HCT116 (cell line): ENCODE results near the gene AP2A1. TPM values are rescaled to one million over a fixed set of nuclear protein-coding genes. Genes with fewer than 3 reads are reported as not detected.

Experiments used
- ATAC-seq: fragments of 200-7000 bp; cut with Tn5 transposase; 2 replicates; pipeline ENCODE4 v1.9.1; 2020; ENCODE audit warnings: mild to moderate bottlenecking, moderate library complexity
- BruUV-seq: library from RNA; stranded (reverse); fragments of 400-500 nt; replicated peaks from 2 replicates; lab custom pipeline; 2021; lab: Mats Ljungman, UMichigan
- CTCF ChIA-PET: fragments of 300-600 bp; sonication (Branson Sonifier 250); formaldehyde crosslinking; loops from one replicate; lab custom pipeline; 2021; ENCODE audit warnings: antibody characterized with exemption; lab: Charles Lee
- POLR2A ChIA-PET: fragments of 300-600, 350-600 bp; sonication (Branson Sonifier 250); formaldehyde crosslinking; loops from one replicate; lab custom pipeline; 2021; ENCODE audit warnings: antibody characterized with exemption; lab: Charles Lee
- RAD21 ChIA-PET, 2 experiments: fragments of 300-600 bp; sonication (Branson Sonifier 250); formaldehyde crosslinking; loops; one replicate each; lab custom pipeline; 2023; ENCODE audit warnings: low total read pairs in 2 of 2; ENCODE audit not compliant: uncharacterized antibody in 2 of 2, unreplicated experiment in 2 of 2, low non-redundant PET in 1 of 2; lab: Charles Lee
- DNase-seq: peaks from one replicate; pipeline ENCODE4 v3.0.0-alpha.2; 2010; ENCODE audit warnings: low read depth, low spot score
- H2AFZ ChIP-seq: fragments of 200-600 bp; shearing (Covaris generic), sonication (generic); 2 replicates; pipeline ENCODE4 v1.6.1; 2017; ENCODE audit warnings: low read depth, mixed run types, mixed read lengths, antibody characterized with exemption, low read length; ENCODE audit not compliant: poor library complexity, severe bottlenecking
- H3K27ac ChIP-seq: 2 replicates; pipeline ENCODE4 v1.5.1; 2012; ENCODE audit warnings: low read depth, low read length
- H3K27me3 ChIP-seq: fragments of 200-600 bp; sonication (generic); 2 replicates; pipeline ENCODE4 v1.6.1; 2016; ENCODE audit warnings: mixed run types, low read length, mixed read lengths; ENCODE audit not compliant: insufficient read depth
- H3K36me3 ChIP-seq, 2 experiments: fragments of 200-500 bp in 1 of 2; fragments of 200-600 bp in 1 of 2; sonication (Bioruptor generic) in 1 of 2; sonication (generic) in 1 of 2; 2 replicates each; pipeline versions ENCODE4 v1.5.1 to v1.6.1; 2014 to 2016; ENCODE audit warnings: low read length in 2 of 2, inconsistent platforms in 1 of 2, mixed read lengths in 1 of 2, mixed run types in 1 of 2; ENCODE audit not compliant: insufficient read depth in 2 of 2, control insufficient read depth in 1 of 2
- H3K4me1 ChIP-seq, 2 experiments: fragments of 200-600 bp in 1 of 2; sonication (generic) in 1 of 2; 2 replicates each; pipeline versions ENCODE4 v1.5.1 to v1.6.1; 2012 to 2017; ENCODE audit warnings: low read length in 2 of 2, inconsistent platforms in 1 of 2, mild to moderate bottlenecking in 1 of 2, mixed read lengths in 1 of 2, mixed run types in 1 of 2, moderate library complexity in 1 of 2; ENCODE audit not compliant: insufficient read depth in 2 of 2, control insufficient read depth in 1 of 2
- H3K4me2 ChIP-seq: fragments of 200-600 bp; sonication (generic); 2 replicates; pipeline ENCODE4 v1.6.1; 2017; ENCODE audit warnings: mixed run types, low read length, mixed read lengths
- H3K4me3 ChIP-seq, 2 experiments: fragments of 200-600 bp in 1 of 2; sonication (generic) in 1 of 2; replicated peaks in 1 of 2; 2 replicates each; pipeline ENCODE4 v1.5.1; 2011 to 2016; ENCODE audit warnings: low read length in 2 of 2, control low read depth in 1 of 2, low read depth in 1 of 2, mild to moderate bottlenecking in 1 of 2, mixed read lengths in 1 of 2, mixed run types in 1 of 2
- H3K79me2 ChIP-seq: fragments of 200-600 bp; sonication (generic); 2 replicates; pipeline ENCODE4 v1.6.1; 2017; ENCODE audit warnings: mild to moderate bottlenecking, mixed run types, low read length, moderate library complexity, mixed read lengths; ENCODE audit not compliant: insufficient read depth
- H3K9ac ChIP-seq: fragments of 200-600 bp; sonication (generic); 2 replicates; pipeline ENCODE4 v1.6.1; 2016; ENCODE audit warnings: low read length, mixed read lengths
- H3K9me2 ChIP-seq: fragments of 200-600 bp; sonication (generic), shearing (Covaris generic); 2 replicates; pipeline ENCODE4 v1.6.1; 2017; ENCODE audit warnings: mixed run types, mild to moderate bottlenecking, moderate library complexity; ENCODE audit not compliant: insufficient read depth
- H3K9me3 ChIP-seq, 2 experiments: fragments of 200-500 bp in 1 of 2; fragments of 200-600 bp in 1 of 2; sonication (Bioruptor generic) in 1 of 2; sonication (generic) in 1 of 2; 2 replicates each; pipeline ENCODE4 v1.6.1; 2014 to 2017; ENCODE audit warnings: low read length in 2 of 2, mixed read lengths in 2 of 2, inconsistent platforms in 1 of 2, low read depth in 1 of 2, mild to moderate bottlenecking in 1 of 2, mixed run types in 1 of 2, moderate library complexity in 1 of 2; ENCODE audit not compliant: control insufficient read depth in 1 of 2, insufficient read depth in 1 of 2
- H4K20me1 ChIP-seq: fragments of 200-600 bp; sonication (generic), shearing (Covaris generic); 2 replicates; pipeline ENCODE4 v1.6.1; 2017; ENCODE audit warnings: mixed run types, mild to moderate bottlenecking, moderate library complexity; ENCODE audit not compliant: insufficient read depth
- CBX3 ChIP-seq: IDR thresholded peaks from 2 replicates; pipeline ENCODE4 v1.6.1; 2012; ENCODE audit warnings: low read depth
- CEBPB ChIP-seq: IDR thresholded peaks from 2 replicates; pipeline ENCODE4 v1.6.1; 2012; ENCODE audit warnings: low read depth
- CTCF ChIP-seq, 3 experiments: fragments of 200-600 bp in 1 of 3; sonication (generic) in 1 of 3; IDR thresholded peaks in 2 of 3; conservative IDR thresholded peaks in 1 of 3; 2 replicates each; pipeline ENCODE4 v1.5.1; 2012 to 2017; ENCODE audit warnings: low read depth in 2 of 3, low read length in 2 of 3, antibody characterized with exemption in 1 of 3, borderline replicate concordance in 1 of 3, control low read depth in 1 of 3, mild to moderate bottlenecking in 1 of 3, mixed read lengths in 1 of 3, mixed run types in 1 of 3, moderate library complexity in 1 of 3; ENCODE audit not compliant: insufficient read depth in 1 of 3
- EZH2phosphoT487 ChIP-seq: fragments of 200-600 bp; IDR thresholded peaks from 2 replicates; pipeline ENCODE4 v1.6.1; 2018; ENCODE audit warnings: antibody characterized with exemption, borderline replicate concordance
- FOSL1 ChIP-seq: IDR thresholded peaks from 2 replicates; pipeline ENCODE4 v1.6.1; 2012; ENCODE audit warnings: low read depth
- JUND ChIP-seq: IDR thresholded peaks from 2 replicates; pipeline ENCODE4 v1.6.1; 2012
- MAX ChIP-seq: IDR thresholded peaks from 2 replicates; pipeline ENCODE4 v1.6.1; 2012
- POLR2AphosphoS5 ChIP-seq: IDR thresholded peaks from 2 replicates; pipeline ENCODE4 v1.6.1; 2011; ENCODE audit warnings: mild to moderate bottlenecking, low read depth, low read length, moderate library complexity
- RAD21 ChIP-seq: IDR thresholded peaks from 2 replicates; pipeline ENCODE4 v1.6.1; 2012; ENCODE audit warnings: low read depth, mild to moderate bottlenecking
- REST ChIP-seq: IDR thresholded peaks from 2 replicates; pipeline ENCODE4 v1.6.1; 2012; ENCODE audit warnings: low read depth
- SIN3A ChIP-seq: IDR thresholded peaks from 2 replicates; pipeline ENCODE4 v1.6.1; 2012; ENCODE audit warnings: low read depth
- SP1 ChIP-seq: IDR thresholded peaks from 2 replicates; pipeline ENCODE4 v1.6.1; 2012; ENCODE audit warnings: low read depth
- SRF ChIP-seq: IDR thresholded peaks from 2 replicates; pipeline ENCODE4 v1.6.1; 2012; ENCODE audit warnings: low read depth
- TCF7L2 ChIP-seq: IDR thresholded peaks from 2 replicates; pipeline ENCODE4 v1.7.0; 2011; ENCODE audit warnings: borderline replicate concordance, inconsistent platforms; ENCODE audit not compliant: insufficient read depth, insufficient read length; ENCODE audit errors: extremely low read depth
- YY1 ChIP-seq: IDR thresholded peaks from 2 replicates; pipeline ENCODE4 v1.6.1; 2011; ENCODE audit warnings: low read length, low read depth, moderate library complexity, mild to moderate bottlenecking; ENCODE audit not compliant: insufficient replicate concordance; ENCODE audit errors: extremely low read depth
- ZBTB33 ChIP-seq: IDR thresholded peaks from 2 replicates; pipeline ENCODE4 v1.6.1; 2011; ENCODE audit warnings: mild to moderate bottlenecking, low read length, moderate library complexity; ENCODE audit not compliant: insufficient replicate concordance; ENCODE audit errors: extremely low read depth
- intact Hi-C: fragments of 100-400 bp; cut with micrococcal nuclease; formaldehyde crosslinking; loops from 2 replicates; pipeline ENCODE4 v1.10.0; 2022
- total RNA-seq: library from RNA; stranded (reverse); gene quantifications from one replicate; pipeline ENCODE4 v1.2.1, GENCODE V29; 2021; ENCODE audit not compliant: unreplicated experiment

Gene AP2A1
- total RNA-seq, 1 experiment from 2014 or later, result 102 TPM

- Histone ChIP-seq H3K9ac (no peak overlapping the region), H3K4me2 (no peak overlapping the region), H3K9me3 (no peaks in the 10 kb centered on the region), H3K27ac (no peak overlapping the region), H3K9me2 (no peaks in the 10 kb centered on the region), H2AFZ (no peak overlapping the region), H3K4me3 (no peak overlapping the region), H3K36me3 (peaks cover 12 to 15% of the 10 kb centered on the region in 2 experiments), H3K4me1 (peaks cover 8% of the 10 kb centered on the region in 2 experiments), H3K27me3 (no peaks in the 10 kb centered on the region), H4K20me1 (no peaks in the 10 kb centered on the region), H3K79me2 (no peaks in the 10 kb centered on the region)
- CTCF ChIA-PET, result no interaction called here
- no TSS peak for BruUV-seq
- ATAC-seq (no peak), DNase-seq (no peak)
- intact Hi-C loops, result no loop called here
- TF ChIP-seq REST (no peak), FOSL1 (no peak), JUND (no peak), EZH2phosphoT487 (no peak), SIN3A (no peak), CEBPB (no peak), TCF7L2 (no peak), CBX3 (no peak), RAD21 (no peak), SP1 (no peak), SRF (no peak), CTCF (IDR thresholded peaks at IDR 0.05 in 2 of 3, conservative IDR thresholded peaks at IDR 0.05 in 1 of 3; ENCODE audit: borderline replicate concordance in 1 of 3, insufficient read depth in 1 of 3, low read depth in 2 of 3, low read length in 2 of 3) (no peak), YY1 (no peak), POLR2AphosphoS5 (no peak), MAX (no peak), ZBTB33 (no peak)
- POLR2A ChIA-PET, result no interaction called here
- RAD21 ChIA-PET, result no interaction called here
Observed at GRCh38 chr19:49843265-49843664, 76.5 kb downstream of the AP2A1 start.
